Left ventricle myocardium superior (tissue), 1 donor: ENCODE results near the gene SNX9. TPM values are rescaled to one million over a fixed set of nuclear protein-coding genes. Genes with fewer than 3 reads are reported as not detected.
"Not testable (repeated sequence)": the region's sequence is repeated elsewhere in the genome, so short reads cannot be mapped to it uniquely, and the experiment has no call there.

ENCODE experiments used
- ATAC-seq: fragments of 200-7000 bp; cut with Tn5 transposase; one replicate; pipeline ENCODE4 v1.9.1; 2020; ENCODE audit warnings: mild to moderate bottlenecking, moderate library complexity
- DNase-seq: peaks from one replicate; pipeline ENCODE4 v3.0.0-alpha.2; 2020
- intact Hi-C: fragments of 100-400 bp; cut with micrococcal nuclease; formaldehyde crosslinking; loops from one replicate; pipeline ENCODE4 v1.11.0; 2022
- total RNA-seq: library from RNA; stranded (reverse); fragmentation: NEBNext Ultra II Directional; extraction: Animal tissue kit (Norgen Biotek cat#: 25700); gene quantifications from one replicate; pipeline ENCODE4 v1.2.1, GENCODE V29; 2021
- donor health status: DM: no; HTN: yes; CAD: no; lungs with severe emphysema.

The SNX9 gene
- total RNA-seq, 1 donor from 2014 or later = 31.6 TPM

DNA sequence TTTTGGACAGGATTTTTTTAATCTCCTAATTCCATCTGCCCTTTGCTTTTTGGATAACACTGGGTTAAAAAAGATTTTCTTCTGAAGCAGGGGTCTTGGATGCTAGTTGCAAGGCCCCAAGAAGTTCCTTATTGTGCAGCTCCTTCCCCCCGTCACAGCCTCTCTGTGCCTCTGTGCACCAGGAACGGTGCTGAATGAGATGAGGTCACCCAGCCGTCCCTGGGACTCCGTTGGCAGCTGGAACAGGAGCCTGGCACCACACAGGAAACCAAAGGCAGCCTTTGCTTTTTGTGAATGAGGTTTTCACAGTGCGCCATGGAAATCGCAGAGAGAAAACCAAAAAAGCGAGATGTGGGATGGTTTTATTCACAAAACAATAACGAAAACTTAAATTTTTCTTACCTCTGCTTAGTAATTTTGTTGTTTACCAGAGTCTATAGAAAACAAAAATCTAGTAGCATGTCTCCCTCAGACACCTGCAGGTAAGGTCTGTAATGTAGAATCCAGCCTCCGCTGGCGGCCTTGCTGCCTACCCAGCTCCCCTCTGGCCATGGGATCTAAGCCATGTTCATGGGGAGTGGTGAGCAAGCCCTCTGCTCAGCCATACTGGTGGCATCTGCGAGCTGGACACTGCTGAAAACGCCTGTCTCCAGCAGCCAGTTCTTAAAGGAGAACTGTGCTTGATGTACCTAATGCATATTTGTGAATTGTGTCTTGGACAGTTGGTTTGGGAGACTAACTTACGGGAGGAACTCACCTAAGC is 118.2 kb downstream of the SNX9 start:
- intact Hi-C loops = no loop called here
- DNase-seq (no peak), ATAC-seq (no peak)

- intact Hi-C loops = no loop called here
These were observed 119.3 kb downstream of the SNX9 start for GRCh38 chr6:157942351-157942750.

DNA sequence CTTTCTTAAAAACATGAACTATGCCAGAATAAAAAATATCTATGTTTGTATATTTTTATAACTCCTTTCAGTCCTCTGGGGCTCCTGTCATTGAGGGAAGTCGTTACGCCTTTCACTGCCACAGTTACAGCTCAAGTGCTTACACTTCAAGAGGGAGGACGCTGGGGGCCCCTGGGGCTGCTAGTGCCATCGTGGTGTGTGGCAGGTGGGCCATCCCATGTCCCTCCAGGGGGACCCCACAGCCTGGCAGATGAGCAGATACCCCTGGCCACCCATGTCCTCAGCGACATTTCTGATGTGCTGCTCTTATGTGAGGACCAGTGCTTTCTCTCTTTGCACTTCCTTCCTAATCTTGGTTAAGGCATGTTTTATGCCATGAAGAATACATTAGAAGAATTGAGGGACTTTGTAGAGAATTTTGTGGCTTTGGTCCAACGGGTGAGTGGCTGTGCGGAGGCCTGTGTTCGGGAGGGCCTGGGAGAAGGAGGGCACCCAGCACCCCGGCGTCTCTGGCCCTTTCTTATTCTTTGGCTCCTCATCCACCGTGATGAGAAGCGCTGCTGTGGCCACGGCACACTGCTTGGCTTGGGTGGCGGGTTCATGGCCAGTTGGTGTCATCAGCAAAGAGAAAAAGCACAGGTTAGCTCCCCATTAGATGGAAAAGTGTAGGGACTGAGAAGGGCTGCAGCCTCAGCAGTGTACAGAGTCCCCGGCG is 120.4 kb downstream of the SNX9 start:
- ATAC-seq (no peak), DNase-seq (no peak)
- intact Hi-C loops = no loop called here

More at GRCh38 chr6:157942351-157942750, 119.3 kb downstream of the SNX9 start:
- no peak for DNase-seq
- ATAC-seq = no peak

- DNase-seq = no peak
- intact Hi-C loops = no loop called here
- no peak for ATAC-seq
These were observed 120.9 kb downstream of the SNX9 start for GRCh38 chr6:157943964-157944283.

- ATAC-seq = no peak
- intact Hi-C loops = no loop called here
- no peak for DNase-seq
These were observed 122.2 kb downstream of the SNX9 start for GRCh38 chr6:157944983-157945931.

DNA sequence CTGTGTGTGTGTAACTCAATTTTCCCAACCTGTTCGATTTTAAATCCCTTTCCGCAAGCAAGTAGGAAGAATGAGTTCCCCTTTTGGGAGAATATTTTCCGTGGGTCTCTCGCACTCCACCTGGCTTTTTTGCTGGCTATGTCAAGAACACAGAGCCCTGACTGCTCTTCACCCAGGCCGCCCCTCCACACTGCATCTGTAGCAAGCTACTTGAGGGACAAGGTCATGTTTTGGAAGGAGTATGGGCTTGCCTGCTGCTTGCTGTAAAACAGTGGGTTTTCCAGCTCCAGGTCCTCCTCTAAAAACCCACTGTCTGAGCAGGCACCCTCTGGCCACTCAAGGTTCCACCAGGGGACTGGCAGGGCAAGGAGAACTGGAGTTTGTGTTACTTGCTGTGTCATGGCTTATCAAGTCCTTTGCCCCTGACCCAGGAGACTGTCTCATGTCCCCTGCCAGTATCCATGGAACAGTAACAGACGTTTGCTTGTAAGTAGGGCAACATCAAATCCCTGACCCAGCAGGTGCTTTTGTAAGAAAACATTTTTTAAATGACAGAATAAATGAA is 123.1 kb downstream of the SNX9 start:
- intact Hi-C loops = no loop called here
- ATAC-seq = peak; percentile 39
- DNase-seq = no peak

DNA sequence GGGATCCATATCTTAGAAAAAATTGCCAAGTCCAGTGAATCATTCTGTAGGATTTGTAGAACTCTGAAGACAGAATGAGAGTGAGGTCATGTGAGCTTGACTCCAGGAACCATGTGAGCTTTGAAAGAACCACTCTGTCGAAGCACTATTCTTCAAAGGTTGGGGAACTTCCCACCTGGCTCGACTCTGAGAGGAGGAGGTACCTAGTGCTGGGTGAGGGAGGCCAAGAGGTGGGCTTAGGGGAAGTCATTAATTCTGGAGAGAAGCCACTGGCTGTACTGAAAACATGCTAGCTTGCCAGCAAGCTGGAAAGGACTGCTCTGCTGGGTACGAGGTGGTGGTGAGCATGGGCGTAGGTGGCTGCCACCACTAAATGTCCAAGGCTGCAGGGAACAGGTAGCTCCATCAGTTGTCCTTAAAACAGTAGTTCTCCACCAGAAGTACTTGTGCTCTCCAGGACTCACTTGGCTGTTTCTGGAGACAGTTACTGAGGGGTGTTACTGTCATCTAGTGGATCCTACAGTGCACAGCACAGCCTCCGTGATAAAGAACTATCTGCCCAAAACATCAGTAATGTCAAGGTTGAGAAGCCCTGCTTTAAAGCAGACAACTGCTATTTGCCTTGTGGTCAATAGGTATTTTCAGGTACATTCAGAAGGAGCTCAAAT is 124.0 kb downstream of the SNX9 start:
- intact Hi-C loops = no loop called here
- ATAC-seq = peak; percentile 69
- no peak for DNase-seq

DNA sequence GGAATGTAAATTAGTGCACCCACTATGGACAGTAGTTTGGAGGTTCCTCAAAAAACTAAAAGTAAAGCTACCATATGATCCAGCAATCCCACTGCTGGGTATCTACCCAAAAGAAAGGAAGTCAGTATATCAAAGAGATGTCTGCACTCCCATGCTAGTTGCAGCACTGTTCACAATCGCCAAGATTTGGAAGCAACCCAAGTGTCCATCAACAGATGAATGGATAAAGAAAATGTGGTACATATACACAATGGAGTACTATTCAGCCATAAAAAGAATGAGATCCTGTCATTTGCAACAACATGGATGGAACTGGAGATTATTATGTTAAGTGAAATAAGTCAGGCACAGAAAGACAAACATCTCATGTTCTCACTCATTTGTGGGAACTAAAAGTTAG is 127.9 kb downstream of the SNX9 start:
- DNase-seq, intact Hi-C loops, ATAC-seq: not testable (repeated sequence)

DNA sequence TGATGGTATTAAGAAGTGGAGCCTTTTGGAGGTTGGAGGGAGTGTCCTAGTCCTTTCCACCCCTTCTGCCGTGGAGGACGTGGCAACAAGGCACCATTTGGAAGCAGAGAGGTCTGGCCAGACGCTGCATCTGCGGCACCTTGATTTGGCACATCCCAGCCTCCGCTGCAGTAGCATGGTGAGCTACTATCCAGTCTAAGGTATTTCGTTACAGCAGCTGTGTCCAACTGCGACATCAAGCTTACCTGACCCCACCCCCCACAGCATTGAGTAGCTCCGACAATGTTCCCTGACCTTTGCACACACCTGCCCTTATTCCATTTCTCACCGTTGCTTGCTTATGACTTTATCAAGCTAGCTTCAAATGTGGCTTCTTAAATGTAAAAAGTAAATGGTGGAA is 128.8 kb downstream of the SNX9 start:
- DNase-seq (no peak), ATAC-seq (no peak)
- intact Hi-C loops = no loop called here

- DNase-seq (no peak), ATAC-seq (no peak)
- intact Hi-C loops = no loop called here
These were observed 129.9 kb downstream of the SNX9 start for GRCh38 chr6:157952861-157953351.

GRCh38 chr6:157953580-157954091 is 130.6 kb downstream of the SNX9 start:
- intact Hi-C loops = no loop called here
- no peak for ATAC-seq
- no peak for DNase-seq

DNA sequence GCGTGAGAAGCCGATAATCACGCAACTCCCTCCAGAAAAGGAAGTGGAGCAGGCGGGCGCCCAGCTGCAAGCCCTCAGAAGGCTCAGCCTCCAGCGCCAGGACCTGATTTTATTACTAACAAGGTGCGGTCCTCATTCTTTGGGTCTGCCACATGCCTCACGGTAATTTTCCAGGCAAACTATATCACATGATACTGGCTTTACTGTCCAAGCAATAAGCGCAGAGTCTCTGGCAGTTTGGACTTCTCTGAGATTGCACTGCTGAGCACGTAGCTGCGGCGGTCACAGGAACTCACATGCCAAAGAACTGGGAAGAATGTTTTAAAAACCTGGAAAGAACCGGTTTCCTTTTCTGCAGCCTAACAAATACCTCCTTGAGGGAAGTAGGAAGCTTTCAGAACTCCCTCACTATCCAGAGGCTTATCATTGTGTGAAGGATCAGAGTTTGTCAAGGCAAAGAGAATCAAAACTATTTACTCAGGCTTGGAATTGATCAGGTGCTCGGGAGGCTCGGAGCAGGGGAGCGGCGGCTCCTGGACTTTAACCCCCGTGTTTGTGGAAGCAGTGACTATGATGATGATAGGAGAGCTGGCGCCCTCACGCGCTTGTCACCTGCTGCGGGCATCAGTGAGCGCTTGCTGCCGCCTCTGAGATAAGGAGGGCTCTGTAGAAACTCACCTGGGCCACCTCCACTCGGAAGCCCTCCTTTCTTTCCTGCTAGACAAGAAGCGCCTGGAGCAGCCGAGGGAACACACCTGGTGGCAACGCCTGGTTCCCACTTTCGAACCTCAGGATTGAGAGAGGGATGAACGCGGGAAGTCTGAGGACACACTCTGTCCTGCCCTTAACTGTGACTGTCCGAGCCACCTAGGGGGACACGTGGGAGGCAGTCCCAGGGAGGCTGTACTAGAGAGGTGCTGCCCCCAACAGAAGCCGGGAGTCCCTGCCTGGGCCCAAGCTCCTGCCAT is 131.4 kb downstream of the SNX9 start:
- ATAC-seq (peak; percentile 45), DNase-seq (no peak)
- intact Hi-C loops = no loop called here

DNA sequence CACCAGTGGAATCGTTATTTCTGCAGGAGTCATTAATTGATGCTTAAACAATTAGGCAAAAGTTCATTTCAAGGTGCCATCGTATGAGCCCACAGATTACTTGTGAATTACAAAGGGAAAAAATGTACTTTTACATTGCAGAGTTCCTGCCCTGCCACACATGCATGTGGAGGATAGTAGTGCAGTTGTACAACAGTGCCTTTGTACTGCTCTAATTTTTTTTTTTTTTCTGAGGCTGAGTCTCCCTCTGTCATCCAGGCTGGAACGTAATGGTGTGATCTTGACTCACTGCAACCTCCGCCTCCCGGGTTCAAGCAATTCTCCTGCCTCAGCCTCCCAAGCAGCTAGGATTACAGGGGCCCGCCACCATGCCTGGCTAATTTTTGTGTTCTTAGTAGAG is 132.6 kb downstream of the SNX9 start:
- no peak for DNase-seq
- ATAC-seq = no peak
- intact Hi-C loops = no loop called here

- ATAC-seq (no peak), DNase-seq (no peak)
These were observed 133.2 kb downstream of the SNX9 start for GRCh38 chr6:157956171-157956730.

DNA sequence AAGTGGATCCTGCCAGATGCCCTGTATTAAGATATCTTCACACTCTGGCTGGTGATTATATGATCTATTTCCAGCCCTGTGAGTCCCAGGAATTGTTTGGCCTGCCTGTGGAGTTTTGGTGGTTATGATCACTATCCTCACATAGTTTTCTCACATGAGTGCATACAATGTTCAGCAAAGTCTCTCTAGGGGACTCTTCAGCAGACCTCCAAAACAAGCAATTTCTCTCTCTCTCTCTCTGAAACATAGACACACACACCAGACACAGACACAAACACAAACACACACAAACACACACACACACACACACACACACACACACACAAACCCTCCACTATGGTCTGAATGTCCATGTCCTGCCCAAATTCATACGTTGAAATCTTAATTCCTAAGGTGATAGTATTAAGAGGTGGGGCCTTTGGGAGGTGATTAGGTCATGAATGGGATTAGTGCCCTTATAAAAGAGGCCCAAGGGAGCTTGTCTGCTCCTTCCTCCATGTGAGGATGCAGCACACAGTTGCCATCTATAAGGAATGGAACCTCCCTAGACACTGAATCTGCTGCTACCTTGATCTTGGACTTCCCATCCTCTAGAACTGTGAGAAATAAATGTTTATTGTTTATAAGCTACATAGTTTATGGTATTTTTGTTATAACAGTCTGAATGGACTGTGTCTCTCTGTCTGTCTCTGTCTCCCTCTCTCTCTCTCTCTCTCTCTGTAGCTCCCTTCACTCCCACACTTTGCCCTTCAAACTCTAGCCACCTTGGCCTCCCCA is 136.6 kb downstream of the SNX9 start:
- ATAC-seq (no peak), DNase-seq (no peak)
- intact Hi-C loops = no loop called here

More at GRCh38 chr6:157956171-157956730, 133.2 kb downstream of the SNX9 start:
- intact Hi-C loops = no loop called here

DNA sequence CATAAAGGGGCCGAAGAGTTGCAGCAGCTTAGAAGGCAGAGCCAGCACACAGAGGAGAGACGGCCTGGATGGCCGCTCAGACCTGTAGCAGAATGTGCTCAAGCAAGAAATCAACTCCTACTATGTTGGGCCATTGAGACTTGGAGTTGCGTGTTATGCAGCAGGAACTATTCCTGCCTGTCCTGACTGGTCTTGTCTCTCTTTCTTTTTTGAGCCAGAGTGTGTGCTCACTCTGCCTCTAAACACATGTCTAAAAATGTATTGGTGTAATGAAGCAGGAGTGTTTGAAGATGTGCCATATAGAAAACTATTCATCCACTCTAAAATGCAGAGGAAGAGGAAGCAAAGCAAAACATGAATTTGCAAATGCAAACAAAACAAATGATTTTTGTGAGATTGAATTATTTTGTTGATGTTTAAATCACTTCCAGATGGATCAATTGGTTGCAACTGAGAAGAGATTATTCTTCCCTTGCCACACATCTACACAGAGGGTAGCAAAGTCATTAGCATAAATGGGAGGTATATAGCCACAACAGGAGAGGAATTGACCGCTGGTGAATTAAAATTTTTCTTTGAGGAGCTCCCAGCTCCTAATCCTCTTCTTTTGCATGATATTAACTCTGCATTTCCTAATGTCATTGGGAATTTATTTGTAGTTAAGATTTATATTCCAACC is 138.2 kb downstream of the SNX9 start:
- ATAC-seq (no peak), DNase-seq (no peak)
- intact Hi-C loops = no loop called here
